GM21515 (cell line): ENCODE results near the gene KLK3.

ENCODE experiments used
- ATAC-seq: cut with Tn5 transposase; IDR thresholded peaks from one replicate; pipeline ENCODE4 v1.9.1; 2021; ENCODE audit not compliant: unreplicated experiment

Gene KLK3

DNA sequence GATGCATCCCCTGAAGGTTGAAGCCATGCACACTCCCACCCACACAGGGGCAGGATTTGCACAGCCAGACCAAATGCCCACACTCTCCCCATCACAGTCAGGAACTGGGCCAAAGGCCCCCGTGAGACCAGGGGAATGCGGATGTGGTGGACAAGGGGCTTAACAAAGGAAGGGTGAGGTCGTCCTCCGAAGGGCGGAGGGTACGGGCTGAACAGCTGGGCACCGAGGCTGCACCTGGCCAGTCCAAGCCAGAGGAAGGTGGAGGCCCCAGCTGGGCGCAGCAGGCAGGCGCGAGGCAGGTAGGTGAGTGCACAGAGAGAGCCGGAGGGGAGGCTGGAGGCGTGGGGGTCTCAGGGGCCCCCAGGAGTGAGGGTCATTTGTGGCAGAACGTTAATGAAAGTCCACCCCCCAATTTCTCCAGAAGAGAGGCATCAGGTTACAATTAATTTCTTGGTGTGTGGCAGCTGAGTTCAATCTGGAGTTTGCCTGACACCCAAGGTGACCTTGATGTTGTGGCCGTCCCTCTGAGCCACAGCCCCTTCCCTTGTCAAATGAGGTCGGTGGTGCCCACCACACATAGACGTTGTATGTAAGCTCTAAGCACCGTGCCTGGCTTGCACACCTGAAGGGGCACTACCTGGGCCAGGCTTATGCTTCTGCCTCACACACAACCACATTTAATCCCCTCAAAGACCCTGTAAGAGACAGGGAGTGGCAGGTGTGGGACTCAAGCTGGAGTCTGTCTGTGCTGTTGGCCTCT is 24.3 kb upstream of the KLK3 start:
- ATAC-seq: no peak

DNA sequence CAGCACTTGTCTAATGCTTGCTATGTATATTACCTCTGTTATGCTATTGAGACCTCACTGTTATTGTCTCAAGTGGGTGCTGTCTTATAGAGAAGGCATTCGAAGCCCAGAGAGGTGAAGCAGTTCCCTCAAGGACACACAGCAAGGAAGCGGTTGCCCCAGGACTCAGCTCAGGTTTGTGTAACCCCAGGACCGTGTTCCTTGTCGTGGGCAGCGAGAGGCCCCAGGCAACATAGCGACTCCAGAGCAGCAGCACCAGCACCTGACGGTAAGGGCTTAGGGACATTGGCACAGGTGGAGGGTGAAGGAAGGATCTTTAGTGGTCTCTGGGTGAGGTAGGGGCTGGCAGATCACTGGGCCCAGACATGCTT is 23.7 kb upstream of the KLK3 start:
- no peak for ATAC-seq

DNA sequence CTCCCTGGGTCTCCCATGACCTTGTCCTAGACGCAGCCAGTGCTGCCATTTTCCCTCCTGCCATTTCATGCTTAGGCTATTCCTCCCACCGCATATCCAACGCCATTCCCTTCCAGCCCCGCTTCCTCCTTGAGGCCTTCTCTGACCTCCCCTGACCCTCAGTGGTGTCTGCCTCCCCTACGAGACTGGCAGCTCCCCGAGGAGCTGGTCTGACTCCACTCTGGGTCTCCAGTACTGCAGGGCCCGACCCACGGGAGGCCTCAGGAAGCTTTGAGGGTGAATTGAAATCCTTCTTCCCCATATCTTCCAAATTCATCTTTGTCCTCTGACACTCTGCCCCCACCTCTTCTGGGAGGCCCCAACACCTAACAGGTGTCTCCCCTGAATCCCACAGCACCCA is 22.0 kb upstream of the KLK3 start:
- ATAC-seq: no peak

DNA sequence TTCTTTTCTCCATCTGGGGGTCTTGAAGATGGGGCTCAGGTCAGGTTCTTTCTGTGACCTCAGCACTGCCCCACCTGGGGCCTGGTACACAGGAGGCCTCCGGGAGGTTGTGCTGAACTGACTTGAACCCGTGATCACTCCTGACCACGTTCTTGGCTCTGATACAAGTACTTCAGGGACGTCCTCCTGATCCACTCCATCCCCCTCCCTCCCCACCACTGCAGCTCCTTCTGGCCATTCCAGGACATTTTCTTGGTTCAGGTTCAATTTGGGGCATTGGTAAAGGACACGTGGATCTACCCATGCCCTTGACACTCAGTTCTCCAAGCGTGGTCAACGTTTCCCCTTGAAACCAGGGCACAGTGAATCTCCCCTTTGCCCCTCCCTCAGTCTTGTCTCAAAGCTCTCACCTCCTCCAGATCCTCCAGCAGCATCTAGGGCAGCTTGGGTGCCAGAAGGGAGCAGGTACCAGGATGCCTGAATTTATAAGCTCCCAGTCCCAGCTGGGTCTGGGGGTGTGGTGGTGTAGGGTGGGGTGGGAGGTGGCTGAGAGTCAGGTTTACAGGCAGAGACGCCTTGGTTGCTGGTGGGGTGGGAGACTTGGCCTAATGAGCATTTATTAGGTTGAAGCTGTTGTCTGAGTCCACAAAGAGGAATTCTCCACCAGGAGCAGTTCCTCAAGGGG is 21.5 kb upstream of the KLK3 start, which contains the start of gene KLK15:
KLK15 (minus strand) TSS at position 458 of the 685 bp plus-strand sequence. CDS start 2,082 bp downstream, outside the sequence.
- no peak for ATAC-seq

DNA sequence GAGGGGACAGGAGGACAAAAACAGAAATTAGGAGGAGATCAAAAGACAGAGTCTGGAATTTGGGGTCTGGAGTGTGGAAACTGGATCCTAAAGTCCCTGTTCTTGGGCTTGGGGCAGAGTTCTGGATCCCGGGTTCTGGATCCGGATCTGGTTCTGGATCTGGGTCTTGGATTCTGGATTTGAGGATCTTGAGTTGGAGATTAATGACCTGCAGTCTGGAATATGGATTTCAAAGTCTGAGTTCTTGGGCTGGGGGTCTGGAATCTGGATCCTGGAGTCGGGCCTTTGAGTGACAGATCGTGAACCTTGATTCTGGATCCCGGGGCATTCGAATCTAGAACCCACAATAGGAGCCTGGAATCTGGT is 20.9 kb upstream of the KLK3 start:
- no peak for ATAC-seq

DNA sequence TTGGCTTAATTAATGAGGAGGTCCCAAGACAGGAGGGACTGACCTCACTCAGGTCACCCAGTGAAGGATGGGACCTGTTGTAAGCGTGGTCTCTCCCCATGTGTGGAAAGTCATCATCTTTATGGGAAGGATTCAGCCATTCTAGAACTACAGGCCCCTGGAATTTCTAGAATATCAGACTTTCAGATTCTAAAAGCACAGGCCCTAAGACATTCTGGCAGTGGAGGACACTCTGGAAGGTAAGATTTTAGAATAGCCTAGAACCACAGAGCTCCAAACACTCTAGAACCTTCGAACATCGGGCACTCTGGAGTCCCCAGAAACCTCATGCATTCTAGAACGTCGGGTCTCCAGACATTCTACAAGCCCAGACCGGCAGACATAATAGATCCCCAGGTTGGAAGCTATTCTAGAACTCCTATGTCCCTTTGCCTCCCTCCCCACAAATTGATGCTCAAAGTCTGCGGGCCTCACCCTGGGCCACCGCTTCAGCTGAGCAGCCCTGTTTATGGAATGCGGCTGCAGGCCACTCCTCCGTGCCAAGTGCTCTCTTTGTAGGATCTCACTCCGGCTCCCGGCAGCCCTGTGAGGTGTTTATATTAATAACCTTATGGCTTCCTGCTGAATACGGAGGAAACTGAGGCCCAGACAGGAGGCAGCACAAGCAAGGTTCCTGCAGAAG is 19.5 kb upstream of the KLK3 start:
- no peak for ATAC-seq

DNA sequence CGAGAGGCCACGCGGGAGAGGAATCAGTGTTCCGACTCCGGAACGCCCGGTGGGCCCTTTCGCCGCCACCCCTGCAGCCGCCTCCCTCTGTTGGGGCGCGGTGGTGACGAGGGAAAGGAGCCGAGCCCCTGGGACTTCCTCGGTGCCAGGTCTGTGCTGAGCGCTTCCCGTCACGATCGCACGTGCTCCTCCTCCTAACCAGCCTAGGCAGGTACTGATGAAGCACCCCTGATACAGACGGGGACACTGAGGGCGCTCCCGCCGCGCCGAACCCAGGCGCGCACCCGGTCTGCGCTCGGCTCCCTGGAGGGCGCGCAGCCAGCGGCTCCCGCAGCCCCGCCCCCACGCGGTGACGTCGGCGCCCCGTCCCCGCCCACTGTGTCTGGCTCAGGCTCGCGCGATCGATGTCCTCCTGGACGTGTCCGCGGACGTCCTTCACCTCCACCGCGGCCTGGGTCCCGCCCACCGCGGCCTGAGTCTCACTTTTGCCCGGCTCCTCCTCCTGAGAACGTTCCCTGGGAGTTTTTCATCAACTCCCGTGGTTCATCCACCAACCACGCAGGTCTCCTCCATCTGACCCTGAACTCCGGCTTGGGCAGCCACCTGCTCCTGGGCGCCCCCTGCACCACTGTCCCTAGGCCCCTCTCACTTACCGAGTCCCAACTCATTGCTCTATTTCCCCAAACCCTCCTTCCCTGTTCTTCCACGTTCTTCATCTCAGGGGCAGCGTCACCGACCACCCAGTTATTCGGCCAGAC is 18.8 kb upstream of the KLK3 start:
- peak; percentile 77 for ATAC-seq

DNA sequence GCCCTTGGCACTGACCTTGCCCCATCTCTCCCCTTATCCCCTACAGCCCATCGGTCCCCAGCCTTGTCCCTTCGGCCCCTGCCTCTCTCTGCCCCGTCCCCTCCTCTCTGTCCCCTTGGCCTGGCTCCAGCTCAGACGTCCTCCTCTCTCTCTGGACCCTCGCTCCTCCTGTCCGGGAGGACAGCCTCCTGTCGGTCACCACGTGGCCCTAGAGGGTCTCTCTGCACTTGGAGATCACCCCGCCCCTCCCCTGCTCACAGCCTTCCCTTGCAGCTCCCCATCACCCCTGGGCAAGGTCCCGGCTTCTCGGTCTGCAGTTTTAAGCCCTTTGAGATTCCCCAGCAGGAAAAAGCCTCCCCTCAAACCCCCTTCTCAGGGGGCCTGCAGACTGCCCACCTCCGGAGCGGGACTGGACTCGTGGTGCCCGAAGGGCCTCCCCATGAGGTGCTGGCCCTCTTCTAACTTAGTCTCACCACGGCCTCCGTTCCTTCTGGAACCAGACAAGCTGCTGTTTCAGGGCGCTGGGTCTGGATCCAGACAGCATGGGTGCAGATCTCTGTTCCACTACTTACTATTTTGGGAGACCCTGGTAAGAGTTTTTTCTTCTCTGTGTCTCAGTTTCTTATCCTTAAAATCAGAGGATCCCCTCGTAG is 18.0 kb upstream of the KLK3 start:
- no peak for ATAC-seq

DNA sequence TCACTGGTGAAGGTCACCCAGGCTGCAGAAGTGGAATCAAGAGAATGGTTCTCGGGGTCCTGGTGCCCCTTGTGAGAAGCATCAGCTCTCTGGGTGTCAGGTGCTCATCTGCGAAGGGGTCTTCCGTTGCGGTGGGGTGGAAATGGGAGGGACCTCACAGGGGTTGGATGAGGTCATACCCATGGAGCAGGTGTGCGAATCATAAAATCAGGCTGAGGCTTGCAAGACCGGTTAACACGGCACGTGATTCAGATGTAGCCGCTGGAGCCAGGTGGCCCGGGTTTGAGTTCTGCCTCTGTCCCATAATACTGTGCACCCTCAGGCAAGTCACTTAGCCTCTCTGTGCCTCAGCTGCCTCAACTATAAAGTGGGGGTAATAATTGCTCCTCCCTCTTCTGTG is 17.4 kb upstream of the KLK3 start:
- no peak for ATAC-seq

DNA sequence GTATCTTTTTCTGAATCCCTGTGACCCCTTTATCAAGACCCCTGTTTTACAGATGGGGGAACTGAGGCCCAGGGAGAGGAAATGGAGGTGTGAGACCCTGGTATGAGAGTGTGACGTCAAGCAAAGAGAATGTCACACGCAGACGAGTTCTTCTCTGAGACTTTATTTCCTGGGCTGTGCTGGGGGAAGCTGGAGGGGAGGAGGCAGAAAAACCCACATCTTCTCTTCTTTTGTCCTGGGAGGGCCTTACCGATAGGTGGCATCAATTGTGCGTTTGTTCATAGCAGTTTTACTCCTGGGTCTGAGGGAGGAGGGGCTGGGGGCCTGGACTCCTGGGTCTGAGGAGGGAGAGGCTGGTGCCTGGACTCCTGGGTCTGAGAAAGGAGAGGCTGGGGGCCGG is 16.5 kb upstream of the KLK3 start:
- ATAC-seq: no peak

DNA sequence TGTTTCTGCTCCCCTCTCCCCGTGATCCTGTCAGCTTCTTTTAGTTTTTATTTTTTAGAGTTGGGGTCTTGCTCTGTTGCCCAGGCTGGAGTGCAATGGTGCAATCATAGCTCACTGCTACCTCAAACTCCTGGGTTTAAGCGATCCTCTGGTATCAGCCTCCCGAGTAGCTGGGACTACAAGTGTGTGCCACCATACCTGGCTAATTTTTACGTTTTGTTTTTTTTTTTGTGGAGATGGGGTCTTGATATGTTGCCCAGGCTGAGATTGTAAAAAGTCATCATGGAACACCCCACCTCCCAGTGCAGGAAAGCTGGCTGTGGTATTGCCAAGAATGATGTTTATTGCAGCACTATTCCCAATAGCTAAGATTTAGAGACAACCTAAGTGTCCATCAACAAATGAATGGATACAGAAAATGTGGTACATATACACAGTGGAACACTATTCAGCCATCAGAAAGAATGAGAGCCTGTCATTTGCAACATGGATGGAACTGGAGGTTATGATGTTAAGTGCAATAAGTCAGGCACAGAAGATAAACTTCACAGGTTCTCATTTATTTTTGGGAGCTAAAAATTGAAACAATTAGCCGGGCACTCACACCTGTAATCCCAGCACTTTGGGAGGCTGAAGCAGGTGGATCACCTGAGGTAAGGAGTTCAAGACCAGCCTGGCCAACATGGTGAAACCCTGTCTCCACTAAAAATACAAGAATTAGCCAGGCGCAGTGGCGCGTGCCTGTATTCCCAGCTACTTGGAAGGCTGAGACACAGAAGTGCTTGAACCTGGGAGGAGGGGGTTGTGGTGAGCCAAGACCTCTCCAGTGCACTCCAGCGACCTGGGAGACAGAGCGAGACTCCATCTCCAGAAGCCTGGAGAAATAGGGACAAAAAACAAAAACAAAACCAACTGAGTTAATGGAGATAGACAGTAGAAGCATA is 14.7 kb upstream of the KLK3 start:
- ATAC-seq: no peak

DNA sequence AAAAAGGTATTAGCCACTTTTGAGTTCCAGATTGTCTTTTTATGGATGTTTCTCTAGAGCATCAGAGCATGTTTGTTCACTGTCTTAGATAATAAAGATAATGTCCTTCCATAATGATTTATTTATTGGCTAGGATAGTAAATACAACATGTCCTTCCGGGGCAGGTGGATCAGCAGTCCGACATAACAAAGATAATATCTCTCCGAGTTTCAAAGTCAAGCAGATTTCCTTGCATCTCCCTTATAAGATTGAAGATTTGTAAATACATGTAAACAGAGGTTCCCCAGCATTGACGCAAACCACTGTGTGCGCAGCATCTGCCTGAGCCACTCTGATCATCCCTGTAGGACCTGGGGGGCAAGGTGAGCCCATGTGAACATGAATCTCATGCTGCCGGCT is 12.6 kb upstream of the KLK3 start:
- no peak for ATAC-seq

DNA sequence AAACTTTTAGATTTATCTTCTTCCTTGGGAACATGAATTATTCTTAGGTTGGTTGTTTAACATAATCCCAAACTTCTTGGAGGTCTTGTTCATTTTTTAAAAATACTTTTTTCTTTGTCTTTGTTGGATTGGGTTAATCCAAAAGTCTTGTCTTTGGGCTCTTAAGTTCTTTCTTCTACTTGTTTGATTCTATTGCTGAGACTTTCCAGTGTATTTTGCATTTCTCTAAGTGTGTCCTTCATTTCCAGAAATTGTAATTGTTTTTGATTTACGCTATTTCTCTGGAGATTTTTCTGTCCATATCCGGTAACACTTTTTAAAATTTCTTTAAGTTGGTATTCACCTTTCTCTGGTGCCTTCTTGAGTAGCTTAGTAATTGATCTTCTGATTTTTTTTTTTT is 11.5 kb upstream of the KLK3 start:
- no peak for ATAC-seq

DNA sequence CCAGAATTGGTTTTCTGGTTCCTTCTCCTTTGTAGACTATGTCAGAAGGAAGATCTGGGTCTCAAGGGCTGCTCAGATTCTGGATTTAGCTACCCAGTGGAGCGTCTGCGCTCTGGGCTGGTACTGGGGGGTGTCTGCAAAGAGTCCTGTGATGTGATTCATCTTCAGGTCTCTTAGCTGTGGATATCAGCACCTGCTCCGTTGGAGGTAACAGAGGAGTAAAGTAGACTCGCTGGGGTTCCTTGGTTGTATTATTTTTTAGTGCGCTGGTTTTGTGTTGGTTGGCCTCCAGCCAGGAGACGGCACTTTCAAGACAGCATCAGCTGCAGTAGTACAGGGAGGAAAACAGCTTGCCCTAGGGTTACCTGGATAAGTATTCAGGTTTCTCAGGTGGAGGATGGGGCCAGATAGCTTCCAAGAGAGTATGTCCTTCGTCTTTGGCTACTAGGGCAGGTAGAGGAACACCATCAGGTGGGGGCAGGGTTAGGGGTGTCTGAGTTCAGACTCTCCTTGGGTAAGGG is 11.0 kb upstream of the KLK3 start:
- no peak for ATAC-seq

DNA sequence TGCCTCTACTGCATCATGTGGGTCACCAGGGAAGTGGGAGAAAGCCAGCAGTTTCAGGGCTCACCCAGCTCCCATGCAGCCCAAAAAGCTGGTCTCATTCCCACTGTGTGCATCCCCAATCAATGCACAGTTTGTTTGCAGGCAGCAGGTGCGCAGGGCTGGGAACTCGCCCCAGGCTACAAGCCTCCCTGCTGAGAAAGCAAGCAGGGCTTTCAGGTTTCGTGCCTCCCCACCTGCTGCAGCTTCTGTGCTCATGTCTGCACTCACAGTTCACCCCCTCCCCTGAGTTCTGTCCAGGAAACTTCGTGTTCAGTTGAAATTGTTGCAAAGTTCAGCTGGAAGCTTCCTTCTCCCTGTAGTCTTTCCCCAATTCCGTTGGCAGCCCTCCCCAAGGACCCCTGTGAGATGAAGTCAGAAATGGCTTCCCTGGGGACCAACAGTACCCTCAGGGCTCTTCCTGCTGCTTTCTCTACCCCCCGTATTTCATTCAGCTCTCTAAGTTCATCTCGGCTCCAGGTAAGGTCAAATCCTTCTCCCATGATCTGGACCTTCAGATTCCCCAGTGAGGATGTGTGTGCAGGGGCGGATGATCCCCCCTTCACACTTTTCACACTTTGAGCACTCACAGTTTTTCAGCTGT is 10.3 kb upstream of the KLK3 start:
- no peak for ATAC-seq

DNA sequence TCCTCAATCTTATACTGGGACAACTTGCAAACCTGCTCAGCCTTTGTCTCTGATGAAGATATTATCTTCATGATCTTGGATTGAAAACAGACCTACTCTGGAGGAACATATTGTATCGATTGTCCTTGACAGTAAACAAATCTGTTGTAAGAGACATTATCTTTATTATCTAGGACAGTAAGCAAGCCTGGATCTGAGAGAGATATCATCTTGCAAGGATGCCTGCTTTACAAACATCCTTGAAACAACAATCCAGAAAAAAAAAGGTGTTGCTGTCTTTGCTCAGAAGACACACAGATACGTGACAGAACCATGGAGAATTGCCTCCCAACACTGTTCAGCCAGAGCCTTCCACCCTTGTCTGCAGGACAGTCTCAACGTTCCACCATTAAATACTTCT is 4.0 kb upstream of the KLK3 start:
- ATAC-seq: no peak

DNA sequence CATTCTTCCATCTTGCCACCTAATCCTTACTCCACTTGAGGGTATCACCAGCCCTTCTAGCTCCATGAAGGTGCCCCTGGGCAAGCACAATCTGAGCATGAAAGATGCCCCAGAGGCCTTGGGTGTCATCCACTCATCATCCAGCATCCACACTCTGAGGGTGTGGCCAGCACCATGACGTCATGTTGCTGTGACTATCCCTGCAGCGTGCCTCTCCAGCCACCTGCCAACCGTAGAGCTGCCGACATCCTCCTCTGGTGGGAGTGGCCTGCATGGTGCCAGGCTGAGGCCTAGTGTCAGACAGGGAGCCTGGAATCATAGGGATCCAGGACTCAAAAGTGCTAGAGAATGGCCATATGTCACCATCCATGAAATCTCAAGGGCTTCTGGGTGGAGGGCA is 3.1 kb upstream of the KLK3 start:
- no peak for ATAC-seq

DNA sequence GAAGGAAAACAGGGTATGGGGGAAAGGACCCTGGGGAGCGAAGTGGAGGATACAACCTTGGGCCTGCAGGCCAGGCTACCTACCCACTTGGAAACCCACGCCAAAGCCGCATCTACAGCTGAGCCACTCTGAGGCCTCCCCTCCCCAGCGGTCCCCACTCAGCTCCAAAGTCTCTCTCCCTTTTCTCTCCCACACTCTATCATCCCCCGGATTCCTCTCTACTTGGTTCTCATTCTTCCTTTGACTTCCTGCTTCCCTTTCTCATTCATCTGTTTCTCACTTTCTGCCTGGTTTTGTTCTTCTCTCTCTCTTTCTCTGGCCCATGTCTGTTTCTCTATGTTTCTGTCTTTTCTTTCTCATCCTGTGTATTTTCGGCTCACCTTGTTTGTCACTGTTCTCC is 2.7 kb downstream of the KLK3 start:
- no peak for ATAC-seq

DNA sequence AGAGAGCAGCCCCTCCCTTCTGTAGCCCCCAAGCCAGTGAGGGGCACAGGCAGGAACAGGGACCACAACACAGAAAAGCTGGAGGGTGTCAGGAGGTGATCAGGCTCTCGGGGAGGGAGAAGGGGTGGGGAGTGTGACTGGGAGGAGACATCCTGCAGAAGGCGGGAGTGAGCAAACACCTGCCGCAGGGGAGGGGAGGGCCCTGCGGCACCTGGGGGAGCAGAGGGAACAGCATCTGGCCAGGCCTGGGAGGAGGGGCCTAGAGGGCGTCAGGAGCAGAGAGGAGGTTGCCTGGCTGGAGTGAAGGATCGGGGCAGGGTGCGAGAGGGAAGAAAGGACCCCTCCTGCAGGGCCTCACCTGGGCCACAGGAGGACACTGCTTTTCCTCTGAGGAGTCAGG is 4.2 kb downstream of the KLK3 start:
- ATAC-seq: no peak
